Natural killer cell (primary cell): ENCODE data around the gene PWWP2B. TPM values are rescaled to one million over a fixed set of nuclear protein-coding genes. Genes with fewer than 3 reads are reported as not detected.

Experiments
- ATAC-seq, 3 donors: fragments of 150-1000 bp in 2 of 3; fragments of 200-7000 bp in 1 of 3; cut with Tn5 transposase; 1 replicate in 1 of 3; 2 replicates in 2 of 3; pipeline ENCODE4 v1.10.0; 2021; ENCODE audit warnings: mild to moderate bottlenecking in 2 of 3, moderate library complexity in 2 of 3
- DNase-seq, 2 donors: peaks; one replicate each; pipeline versions ENCODE4 v3.0.0 to v3.0.0-alpha.2; 2013 to 2021; ENCODE audit warnings: mixed read lengths in 1 of 2
- H3K27ac ChIP-seq: one replicate; pipeline ENCODE4 v1.5.1; 2013; ENCODE audit warnings: mild to moderate bottlenecking, low read length
- H3K27me3 ChIP-seq: one replicate; pipeline ENCODE4 v1.6.1; 2013; ENCODE audit warnings: low read length; ENCODE audit not compliant: control insufficient read depth, insufficient read depth
- H3K36me3 ChIP-seq: one replicate; pipeline ENCODE4 v1.6.1; 2013; ENCODE audit warnings: low read length; ENCODE audit not compliant: control insufficient read depth, insufficient read depth
- H3K4me1 ChIP-seq: one replicate; pipeline ENCODE4 v1.6.1; 2013; ENCODE audit warnings: low read length; ENCODE audit not compliant: control insufficient read depth, insufficient read depth
- H3K4me3 ChIP-seq: one replicate; pipeline ENCODE4 v1.5.1; 2013; ENCODE audit warnings: low read length
- H3K9me3 ChIP-seq: one replicate; pipeline ENCODE4 v1.6.1; 2013; ENCODE audit warnings: low read length; ENCODE audit not compliant: control insufficient read depth, insufficient read depth
- H3K27ac Mint-ChIP-seq, 2 donors: one replicate each; pipeline ENCODE4 v1.8.0; 2022; ENCODE audit warnings: mild to moderate bottlenecking in 2 of 2, mixed read lengths in 2 of 2, moderate library complexity in 1 of 2
- H3K27me3 Mint-ChIP-seq, 2 donors: one replicate each; pipeline ENCODE4 v1.8.0; 2022; ENCODE audit warnings: low read depth in 2 of 2, mixed read lengths in 2 of 2
- H3K36me3 Mint-ChIP-seq: one replicate; pipeline ENCODE4 v1.8.0; 2022; ENCODE audit warnings: mixed read lengths
- H3K4me1 Mint-ChIP-seq, 2 donors: one replicate each; pipeline ENCODE4 v1.8.0; 2022; ENCODE audit warnings: mixed read lengths in 2 of 2
- H3K4me3 Mint-ChIP-seq: one replicate; pipeline ENCODE4 v1.8.0; 2022; ENCODE audit warnings: mild to moderate bottlenecking, moderate library complexity, mixed read lengths
- H3K9me3 Mint-ChIP-seq, 2 donors: one replicate each; pipeline ENCODE4 v1.8.0; 2022; ENCODE audit warnings: mixed read lengths in 2 of 2
- WGBS: methylation state at CpG from one replicate; pipeline ENCODE4 v1.1.7; 2013; ENCODE audit warnings: missing lambda C conversion rate; ENCODE audit not compliant: insufficient coverage; 5-methylcytosine and 5-hydroxymethylcytosine counted together
- intact Hi-C: fragments of 100-400 bp; cut with micrococcal nuclease; formaldehyde crosslinking; loops from one replicate; pipeline ENCODE4 v1.14.2; 2022
- total RNA-seq, 4 donors: library from RNA; stranded (reverse); fragments of 120-200 nt in 1 of 4; gene quantifications; one replicate each; pipeline versions ENCODE4 v1.2.3 to v1.2.4, GENCODE V29; 2013 to 2022
- TF ChIP-seq, protein P1 (sequence below): fragments of 200-600 bp; IDR thresholded peaks from one replicate; pipeline ENCODE4 v1.8.0; 2022; ENCODE audit warnings: antibody characterized with exemption

Gene PWWP2B
- total RNA-seq, 3 donors from 2014 or later (not counting 1 experiment from before 2014, with no cell fraction given), result 23.7 to 29.5 (median 24.4) TPM

DNA sequence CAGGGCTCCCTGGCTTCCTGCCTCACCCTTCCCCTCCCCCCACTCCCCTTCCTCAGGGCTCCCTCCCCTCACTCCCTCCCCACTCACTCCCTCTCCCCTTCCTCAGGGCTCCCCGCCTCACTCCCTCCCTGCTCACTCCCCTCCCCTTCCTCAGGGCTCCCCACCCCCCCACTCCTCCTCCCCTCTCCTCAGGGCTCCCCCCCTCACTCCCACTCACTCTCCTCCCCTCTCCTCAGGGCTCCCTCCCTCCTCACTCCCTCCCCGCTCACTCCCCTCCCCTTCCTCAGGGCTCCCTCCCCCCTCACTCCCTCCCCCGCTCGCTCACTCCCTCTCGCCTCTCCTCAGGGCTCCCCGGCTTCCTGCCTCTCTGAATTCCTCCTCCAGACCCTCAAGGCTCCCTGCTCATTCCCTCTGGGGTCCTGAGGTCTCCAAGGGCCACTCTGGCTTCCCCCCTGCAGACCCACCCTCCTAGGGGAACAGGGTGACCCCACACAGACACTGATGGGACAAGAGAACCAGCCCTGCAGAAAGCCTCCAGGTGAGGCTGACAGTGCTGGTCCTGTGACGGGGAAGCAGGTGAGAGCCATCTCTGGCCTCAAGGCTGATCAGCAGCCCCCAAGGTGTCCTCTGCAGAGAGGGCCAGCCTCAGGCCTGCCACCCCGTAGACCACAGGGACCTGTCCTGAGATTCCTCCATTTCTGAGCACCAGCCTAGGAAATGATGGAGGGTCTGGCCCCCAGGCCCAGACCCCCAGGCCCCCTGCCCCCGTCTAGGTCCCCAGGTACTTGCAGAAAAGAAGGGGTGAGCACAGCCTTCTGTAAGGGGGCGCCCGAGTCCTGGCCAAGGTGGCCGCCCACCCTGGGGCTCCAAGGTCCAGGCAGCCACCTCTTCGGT lies 47.2 kb downstream of the PWWP2B start:
- DNase-seq, result peak in 1 of 2 donors; percentile 58
- Mint-ChIP-seq H3K27ac (peak overlapping the region in 1 of 2 donors; percentile 94), H3K4me1 (peaks cover 17 to 48% of the 10 kb centered on the region in 2 donors), H3K4me3 (peak overlapping the region; percentile 32), H3K36me3 (no peaks in the 10 kb centered on the region), H3K27me3 (no peaks in the 10 kb centered on the region), H3K9me3 (no peaks in the 10 kb centered on the region)
- Histone ChIP-seq H3K27me3 (no peaks in the 10 kb centered on the region), H3K4me3 (no peak overlapping the region), H3K36me3 (no peaks in the 10 kb centered on the region), H3K4me1 (peaks cover 54% of the 10 kb centered on the region), H3K9me3 (no peaks in the 10 kb centered on the region), H3K27ac (no peak overlapping the region)
- ATAC-seq, result no peak
- intact Hi-C loops, result no loop called here
- 70% methylated on average over 13 of the region's 13 CpGs for WGBS
- TF ChIP-seq, protein P1, sequence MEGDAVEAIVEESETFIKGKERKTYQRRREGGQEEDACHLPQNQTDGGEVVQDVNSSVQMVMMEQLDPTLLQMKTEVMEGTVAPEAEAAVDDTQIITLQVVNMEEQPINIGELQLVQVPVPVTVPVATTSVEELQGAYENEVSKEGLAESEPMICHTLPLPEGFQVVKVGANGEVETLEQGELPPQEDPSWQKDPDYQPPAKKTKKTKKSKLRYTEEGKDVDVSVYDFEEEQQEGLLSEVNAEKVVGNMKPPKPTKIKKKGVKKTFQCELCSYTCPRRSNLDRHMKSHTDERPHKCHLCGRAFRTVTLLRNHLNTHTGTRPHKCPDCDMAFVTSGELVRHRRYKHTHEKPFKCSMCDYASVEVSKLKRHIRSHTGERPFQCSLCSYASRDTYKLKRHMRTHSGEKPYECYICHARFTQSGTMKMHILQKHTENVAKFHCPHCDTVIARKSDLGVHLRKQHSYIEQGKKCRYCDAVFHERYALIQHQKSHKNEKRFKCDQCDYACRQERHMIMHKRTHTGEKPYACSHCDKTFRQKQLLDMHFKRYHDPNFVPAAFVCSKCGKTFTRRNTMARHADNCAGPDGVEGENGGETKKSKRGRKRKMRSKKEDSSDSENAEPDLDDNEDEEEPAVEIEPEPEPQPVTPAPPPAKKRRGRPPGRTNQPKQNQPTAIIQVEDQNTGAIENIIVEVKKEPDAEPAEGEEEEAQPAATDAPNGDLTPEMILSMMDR, result no peak

DNA sequence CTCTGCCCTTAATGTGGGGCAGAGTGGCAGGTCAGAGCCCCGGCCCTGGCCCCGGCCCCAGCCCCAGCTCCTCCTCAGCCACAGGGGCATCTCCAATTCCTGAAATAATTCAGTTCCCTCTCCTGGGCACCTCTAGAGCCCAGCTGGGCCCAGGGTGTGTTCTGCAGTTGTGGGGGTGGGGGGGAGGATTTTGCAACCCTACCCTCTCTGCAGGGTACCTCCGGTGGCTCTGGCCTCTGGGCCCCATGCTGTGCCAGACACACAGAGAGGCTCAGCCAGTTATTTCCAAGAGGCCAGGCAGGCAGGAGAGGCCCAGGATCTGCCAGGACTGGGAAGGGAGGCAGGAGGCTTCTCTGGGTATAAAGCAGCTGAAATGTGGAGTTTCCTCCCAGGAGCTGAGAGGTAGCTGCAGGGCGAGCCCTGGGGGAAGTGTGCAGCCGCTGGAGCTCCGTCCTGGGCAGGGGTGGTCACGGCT lies 47.9 kb downstream of the PWWP2B start:
- Mint-ChIP-seq H3K36me3 (no peaks in the 10 kb centered on the region), H3K4me1 (peaks cover 17 to 54% of the 10 kb centered on the region in 2 donors), H3K4me3 (no peak overlapping the region), H3K27me3 (no peaks in the 10 kb centered on the region), H3K27ac (peak overlapping the region; percentile 64 to 94), H3K9me3 (no peaks in the 10 kb centered on the region)
- Histone ChIP-seq H3K9me3 (no peaks in the 10 kb centered on the region), H3K4me3 (no peak overlapping the region), H3K27me3 (no peaks in the 10 kb centered on the region), H3K36me3 (no peaks in the 10 kb centered on the region), H3K4me1 (peaks cover 60% of the 10 kb centered on the region), H3K27ac (no peak overlapping the region)
- no peak for ATAC-seq
- no peak for DNase-seq
- WGBS, result 63% methylated on average over 7 of the region's 7 CpGs
- TF ChIP-seq, protein P1, result no peak
- intact Hi-C loops, result loop anchor here (5.0 kb wide), 1 partner anchor 92 kb away; the partner anchor contains the start of gene INPP5A

DNA sequence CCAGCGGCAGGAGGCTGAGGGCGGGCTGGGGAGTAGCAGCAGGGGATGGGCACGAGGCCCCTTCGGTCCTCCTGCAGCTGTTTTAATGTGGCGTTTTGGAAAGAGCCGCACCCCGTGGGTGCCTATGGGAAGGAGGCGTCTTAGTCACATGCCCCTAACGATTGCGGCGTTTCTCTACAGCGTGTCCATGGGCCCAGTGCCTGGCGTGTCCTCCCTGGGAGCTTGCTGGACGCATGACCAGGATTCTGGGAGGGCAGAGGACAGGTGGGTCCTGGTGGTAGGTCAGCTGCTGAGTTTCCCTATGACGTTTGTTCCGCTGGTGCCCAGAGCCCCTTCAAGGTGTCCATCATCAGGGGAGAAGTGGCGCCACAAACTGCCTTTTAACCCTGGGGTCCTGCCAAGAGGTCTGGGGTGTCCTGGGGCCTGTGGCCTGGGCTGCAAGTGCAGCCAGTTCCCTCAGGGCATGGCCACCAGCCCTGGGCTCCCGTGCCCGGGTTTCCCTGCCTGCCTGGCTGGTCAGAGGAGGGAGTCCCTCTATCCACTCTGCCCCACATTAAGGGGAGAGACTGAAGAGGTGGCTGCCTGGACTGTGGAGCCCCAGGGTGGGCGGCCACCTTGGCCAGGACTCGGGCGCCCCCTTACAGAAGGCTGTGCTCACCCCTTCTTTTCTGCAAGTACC lies 48.7 kb downstream of the PWWP2B start:
- Mint-ChIP-seq H3K4me1 (peaks cover 17 to 57% of the 10 kb centered on the region in 2 donors), H3K27ac (peak overlapping the region; percentile 94 to 97), H3K36me3 (no peaks in the 10 kb centered on the region), H3K27me3 (no peaks in the 10 kb centered on the region), H3K4me3 (peak overlapping the region; percentile 55), H3K9me3 (no peaks in the 10 kb centered on the region)
- 95% methylated on average over 22 of the region's 22 CpGs for WGBS
- ATAC-seq, result no peak
- intact Hi-C loops, result loop anchor here (2.0 to 5.0 kb wide), 2 partner anchors 25 to 92 kb away; partner anchors contain the start of gene INPP5A
- TF ChIP-seq, protein P1, result no peak
- DNase-seq, result no peak
- Histone ChIP-seq H3K4me1 (peaks cover 63% of the 10 kb centered on the region), H3K27me3 (no peaks in the 10 kb centered on the region), H3K27ac (peak overlapping the region; percentile 100), H3K4me3 (no peak overlapping the region), H3K36me3 (no peaks in the 10 kb centered on the region), H3K9me3 (no peaks in the 10 kb centered on the region)
